Raji (cell line): Measurements from ENCODE around the gene TGFB1.

Experiments used
- POLR2A ChIP-seq: IDR thresholded peaks from 2 replicates; pipeline ENCODE4 v1.6.1; 2011; ENCODE audit warnings: low read depth, low read length, control low read depth; ENCODE audit not compliant: insufficient read depth

TGFB1 gene

DNA sequence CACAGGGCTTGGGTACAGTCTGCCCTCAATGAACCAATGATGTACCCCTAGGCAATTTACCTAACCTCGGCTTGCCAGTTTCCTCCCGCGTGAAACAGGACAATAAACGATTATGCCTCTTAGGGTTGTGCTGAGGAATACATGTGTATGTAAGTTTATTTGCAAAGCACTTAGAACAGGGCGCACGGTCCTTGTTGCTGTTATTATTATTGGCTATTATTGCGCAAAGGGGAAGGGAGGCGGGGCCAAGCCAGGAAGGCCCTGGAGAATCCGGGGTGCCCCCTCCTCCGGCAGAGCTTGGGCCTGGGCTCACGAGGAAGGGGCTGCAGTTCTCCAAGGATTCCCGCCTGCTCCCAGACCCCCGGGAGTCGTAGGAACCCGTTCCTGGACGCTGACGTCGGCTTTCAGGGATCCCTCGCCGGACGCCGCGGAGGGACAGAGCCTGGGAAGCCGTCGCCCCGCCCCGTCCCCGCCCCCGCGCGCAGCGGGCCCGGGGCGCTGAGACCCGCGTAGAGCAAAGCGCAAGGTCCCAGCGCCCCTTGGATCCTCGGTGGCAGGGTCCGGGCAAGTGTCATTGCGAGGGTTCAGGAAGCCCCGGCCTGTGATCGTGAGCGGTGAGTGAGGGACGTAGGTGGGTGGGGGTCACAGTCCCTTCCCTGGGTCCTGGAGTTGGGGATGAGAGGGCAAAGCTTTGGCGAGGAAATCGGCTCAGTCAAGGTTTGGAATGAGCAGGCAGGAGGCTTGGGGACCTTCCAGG, 22.7 kb upstream of the TGFB1 start, which contains the start of gene TMEM91:
TMEM91 (plus strand) TSS at position 293 of the 757 bp plus-strand sequence. CDS start 1,777 bp downstream, outside the sequence.
- no peak for TF ChIP-seq POLR2A

DNA sequence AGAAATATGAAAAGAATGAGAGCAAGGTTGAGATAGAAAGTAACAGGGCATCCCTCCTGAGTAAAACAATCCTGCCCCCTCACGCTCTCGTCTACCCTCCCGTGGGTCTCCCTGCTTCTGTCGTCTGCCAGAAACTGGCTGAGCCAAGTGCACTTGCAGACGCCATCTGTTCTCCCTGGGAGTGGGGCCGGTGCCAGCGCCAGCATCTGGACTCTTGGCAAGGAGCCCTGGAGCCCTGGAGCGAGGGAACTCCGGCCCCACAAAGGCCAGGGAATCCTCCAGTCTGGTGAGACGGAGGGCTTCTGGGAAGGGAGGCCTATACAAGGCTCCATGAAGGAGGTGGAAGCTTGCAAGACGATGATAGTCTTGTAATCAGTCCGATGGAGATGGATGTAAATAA, 20.3 kb upstream of the TGFB1 start:
- no peak for TF ChIP-seq POLR2A

DNA sequence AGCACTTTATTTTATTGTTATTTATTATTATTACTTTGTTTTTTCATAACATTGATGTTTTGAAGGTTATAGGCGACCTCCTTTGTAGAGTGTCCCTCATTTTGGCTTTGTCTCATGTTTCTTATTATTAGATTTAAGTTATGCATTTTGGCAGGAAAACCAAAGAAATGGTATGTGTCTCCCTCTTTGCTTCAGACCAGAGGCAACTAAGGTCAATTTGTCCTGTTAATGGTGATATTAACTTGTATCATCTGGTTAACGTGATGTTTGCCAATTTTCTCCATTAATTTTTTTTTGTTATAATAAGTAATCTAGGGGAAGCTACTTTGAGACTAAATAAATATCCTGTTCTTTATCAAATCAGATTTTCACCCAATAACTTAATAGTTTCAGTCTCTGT, 18.8 kb upstream of the TGFB1 start:
- no peak for TF ChIP-seq POLR2A

DNA sequence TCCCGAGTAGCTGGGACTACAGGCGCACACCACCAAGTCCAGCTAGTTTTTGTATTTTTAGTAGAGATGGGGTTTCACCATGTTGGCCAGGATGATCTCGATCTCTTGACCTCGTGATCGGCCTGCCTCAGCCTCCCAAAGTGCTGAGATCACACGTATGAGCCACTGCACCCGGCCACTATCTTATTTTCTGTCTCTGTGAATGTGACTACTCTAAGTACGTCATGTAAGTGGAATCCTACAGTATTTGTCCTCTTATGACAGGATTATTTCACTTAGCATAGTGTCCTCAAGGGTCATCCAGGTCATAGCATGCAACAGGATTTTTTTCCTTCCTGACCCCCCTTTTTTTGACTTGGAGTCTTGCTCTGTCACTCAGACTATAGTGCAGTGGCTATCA, 17.8 kb upstream of the TGFB1 start:
- no peak for TF ChIP-seq POLR2A

DNA sequence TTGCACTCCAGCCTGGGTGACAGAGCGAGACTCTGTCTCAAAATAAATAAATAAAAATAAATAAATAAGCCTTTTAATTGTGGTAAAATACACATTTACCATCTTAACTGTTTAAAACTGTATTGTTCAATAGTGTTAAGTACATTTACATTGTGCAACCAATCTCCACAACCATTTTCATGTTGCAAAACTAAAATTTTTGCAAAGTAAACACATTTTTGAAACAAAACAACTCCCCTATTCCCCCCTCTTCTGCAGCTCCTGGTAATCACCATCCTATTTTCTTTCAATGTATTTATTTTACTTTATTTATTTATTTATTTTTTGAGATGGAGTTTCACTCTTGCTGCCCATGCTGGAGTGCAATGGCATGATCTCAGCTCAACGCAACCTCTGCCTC, 16.0 kb upstream of the TGFB1 start:
- TF ChIP-seq POLR2A, result no peak

DNA sequence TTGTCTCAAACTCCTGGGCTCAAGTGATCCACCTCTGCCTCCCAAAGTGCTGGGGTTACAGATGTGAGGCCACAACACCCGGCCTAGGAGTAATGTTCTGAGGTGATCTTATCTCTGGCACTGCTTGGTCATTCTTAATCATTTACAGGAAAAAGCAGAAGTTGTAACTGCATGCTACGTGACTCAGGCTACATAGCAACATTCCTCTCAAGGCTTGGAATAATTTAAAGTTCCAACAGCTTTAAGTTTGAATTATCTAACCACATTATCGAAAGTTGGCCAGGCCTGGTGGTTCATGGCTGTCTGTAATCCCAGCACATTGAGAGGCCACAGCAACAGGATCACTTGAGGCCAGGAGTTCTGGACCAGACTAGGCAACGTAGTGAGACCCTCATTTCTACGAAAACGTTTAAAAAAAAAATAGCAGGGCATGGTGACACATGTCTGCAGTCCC, 14.2 kb upstream of the TGFB1 start:
- no peak for TF ChIP-seq POLR2A

DNA sequence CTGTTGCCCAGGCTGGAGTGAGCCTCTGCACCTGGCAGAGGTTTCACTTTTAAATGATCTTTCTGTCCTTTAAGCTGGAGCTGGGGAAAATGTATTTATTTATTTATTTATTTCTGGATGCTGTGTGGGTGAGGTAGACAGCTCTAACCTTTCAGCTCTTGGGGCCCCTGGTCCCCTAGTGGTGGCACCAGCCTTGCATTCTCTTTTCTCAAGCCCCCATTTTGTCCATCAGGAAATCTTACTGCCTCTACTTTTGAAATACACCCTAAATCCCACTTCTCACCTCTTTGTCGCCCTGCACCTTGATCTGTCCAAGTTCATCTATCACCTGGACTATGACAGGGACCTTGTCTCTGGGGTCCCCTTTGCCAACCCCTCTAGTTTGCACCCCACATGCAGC, 12.4 kb upstream of the TGFB1 start:
- TF ChIP-seq POLR2A, result no peak

DNA sequence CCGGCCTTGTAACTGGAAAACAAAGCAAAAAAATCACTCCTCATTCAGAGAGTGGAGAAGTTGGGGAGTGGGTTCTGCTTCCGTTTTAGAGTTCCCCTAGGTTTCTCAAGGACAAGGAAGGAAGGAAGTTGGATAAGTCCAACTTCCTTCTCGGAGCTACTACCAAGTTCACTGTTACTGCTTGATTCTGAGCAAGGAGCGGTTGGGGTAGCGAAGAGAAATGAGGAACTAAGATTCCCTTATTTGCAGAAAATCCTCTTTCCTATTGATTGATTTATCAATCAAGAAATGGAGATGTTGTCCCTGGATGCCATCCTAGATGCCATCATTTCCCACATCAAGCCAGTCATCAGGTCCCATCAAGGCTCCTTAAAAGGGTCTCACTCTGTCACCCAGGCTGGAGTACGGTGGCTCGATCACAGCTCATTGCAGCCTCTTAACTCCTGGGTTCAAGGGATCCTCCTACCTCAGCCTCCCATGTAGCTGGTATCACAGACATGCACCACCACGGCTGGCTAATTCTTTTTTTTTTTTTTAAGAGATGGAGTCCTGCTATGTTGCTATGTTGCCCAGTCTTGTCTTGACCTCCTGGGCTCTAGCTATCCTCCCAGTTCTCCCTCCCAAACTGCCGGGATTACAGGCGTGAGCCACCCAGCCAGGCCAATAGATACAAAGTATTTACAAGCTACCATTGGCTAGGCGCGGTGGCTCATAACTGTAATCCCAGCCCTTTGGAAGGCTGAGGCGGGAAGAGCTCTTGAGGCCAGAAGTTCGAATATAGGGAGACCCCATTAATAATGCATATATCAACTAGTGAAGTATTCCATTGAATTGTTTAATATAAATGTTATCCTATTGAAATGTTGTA, 11.0 kb upstream of the TGFB1 start:
- TF ChIP-seq POLR2A, result no peak

DNA sequence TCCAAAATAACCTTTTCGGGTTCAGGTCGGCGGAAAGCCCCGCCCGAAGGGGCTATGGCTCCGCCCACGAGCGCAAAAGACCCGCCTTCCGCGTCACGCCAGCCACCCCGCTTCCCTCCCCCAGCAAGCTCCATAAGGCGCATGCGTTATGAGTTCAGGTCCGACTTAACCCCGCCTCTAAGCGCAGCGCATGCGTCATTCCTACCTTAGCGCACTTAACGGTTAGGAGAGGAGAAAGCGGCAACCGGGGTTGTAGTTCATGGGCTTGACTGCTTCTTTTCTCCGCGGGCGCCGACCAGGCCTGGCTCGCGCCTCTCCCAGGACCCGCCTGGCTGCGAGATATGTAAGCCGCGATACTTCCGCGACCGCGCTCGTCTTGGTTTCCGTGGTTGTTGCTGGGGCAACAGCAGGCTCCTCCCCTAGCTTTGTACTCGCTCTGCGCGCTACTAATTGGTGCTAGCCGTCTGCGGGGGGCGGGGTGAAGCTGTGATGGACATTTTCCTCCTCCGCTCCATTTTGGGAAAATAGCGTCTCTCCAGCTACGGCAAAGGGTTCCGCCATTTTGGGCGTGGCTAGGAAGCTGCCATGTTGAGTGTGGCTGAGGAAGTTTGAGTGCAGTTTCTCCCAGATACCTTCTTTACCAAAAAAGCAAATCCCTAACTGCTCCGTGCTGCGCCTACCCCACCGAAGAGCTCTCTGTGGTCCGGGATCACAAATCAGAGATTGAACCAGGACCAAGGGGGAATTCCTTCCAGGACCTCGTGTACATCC, 10.2 kb upstream of the TGFB1 start, which contains the start of gene B9D2:
B9D2 (minus strand) TSS at position 397 of the 771 bp plus-strand sequence. CDS start 630 bp downstream, outside the sequence.
- TF ChIP-seq POLR2A, result peak; percentile 82

DNA sequence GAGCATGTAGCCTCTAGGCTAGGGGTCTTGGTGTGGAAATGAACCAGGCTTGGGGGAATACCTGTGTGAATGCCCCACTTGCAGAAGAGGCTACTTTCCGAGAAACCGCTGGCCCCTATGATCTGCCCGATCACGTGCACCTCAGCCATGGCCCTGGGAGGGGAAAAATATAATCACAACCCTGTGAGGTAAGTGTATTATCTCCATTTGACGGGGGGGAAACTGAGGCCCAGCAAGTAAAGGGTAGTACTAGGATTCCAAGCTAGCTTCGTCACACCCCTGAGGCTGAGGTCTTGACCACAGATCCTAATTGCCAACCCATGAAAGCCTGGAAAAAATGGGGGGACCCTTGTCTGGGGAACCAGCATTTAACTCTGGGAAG, 9.6 kb upstream of the TGFB1 start:
- TF ChIP-seq POLR2A, result no peak

DNA sequence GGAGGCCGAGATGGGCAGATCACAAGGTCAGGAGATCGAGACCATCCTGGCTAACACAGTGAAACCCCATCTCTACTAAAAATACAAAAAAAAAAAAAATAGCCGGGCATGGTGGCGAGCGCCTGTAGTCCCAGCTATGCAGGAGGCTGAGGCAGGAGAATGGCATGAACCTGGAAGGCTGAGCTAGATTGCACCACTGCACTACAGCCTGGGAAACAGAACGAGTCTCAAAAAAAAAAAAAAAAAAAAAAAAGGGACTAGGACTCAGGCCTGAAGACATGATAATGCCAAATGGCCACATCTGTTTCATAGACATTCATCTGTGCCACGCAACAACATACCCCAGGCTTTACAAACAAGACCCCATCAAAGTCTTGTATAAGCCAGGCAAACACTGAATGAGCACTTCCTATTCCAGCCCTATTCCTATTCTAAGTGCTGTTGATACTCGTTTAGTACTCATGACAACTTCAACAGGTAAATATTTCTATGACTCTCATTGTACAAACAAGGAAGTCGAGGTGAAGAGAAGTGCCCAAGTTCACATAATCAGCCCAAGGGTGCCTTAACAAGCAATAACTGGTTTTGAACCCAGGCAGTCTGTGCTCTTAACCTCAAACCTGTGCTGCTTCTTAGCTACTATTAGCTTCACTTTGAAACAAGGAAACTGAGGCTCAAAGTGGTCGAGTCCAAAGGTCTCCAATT, 8.6 kb upstream of the TGFB1 start:
- no peak for TF ChIP-seq POLR2A

DNA sequence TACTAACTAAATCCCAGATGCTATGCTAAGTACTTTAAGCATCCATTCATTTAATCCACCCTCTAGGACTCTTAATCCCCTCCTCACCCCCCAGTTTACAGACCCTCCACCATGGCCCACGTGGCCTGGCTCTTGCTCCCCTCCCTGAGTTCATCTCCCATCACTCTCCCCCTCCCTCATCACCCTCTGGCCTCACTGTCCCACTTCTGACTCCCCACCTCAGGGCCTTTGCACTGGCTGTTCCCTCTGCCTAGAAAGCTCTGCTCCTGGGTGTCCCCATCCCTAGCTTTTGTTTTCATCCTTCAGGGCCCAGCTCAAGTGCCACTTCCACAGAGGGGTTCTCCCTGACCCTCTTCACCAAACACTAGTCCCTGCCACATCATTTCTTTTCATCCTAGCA, 6.0 kb upstream of the TGFB1 start:
- no peak for TF ChIP-seq POLR2A

DNA sequence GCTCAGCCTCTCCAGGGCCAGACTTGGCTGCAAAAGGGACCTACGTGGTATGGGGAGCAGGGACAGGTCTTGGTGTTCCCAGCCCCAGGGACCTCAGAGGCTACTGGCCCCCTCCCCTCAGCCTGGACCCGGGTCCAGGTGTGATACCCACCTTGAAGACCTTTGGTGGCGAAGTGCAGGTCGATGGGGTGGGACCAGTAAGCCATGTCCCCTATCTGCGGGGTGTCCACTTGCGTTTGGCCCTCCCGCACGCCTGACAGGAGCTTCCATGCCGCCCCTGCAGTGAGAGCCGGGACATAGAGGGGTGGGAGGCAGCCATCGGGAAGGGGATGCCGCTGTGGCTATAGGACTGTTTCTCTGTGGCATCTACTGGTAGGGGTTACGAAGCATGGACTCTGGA, 4.0 kb upstream of the TGFB1 start:
- no peak; the same call in 1 of the 2 replicates for TF ChIP-seq POLR2A

DNA sequence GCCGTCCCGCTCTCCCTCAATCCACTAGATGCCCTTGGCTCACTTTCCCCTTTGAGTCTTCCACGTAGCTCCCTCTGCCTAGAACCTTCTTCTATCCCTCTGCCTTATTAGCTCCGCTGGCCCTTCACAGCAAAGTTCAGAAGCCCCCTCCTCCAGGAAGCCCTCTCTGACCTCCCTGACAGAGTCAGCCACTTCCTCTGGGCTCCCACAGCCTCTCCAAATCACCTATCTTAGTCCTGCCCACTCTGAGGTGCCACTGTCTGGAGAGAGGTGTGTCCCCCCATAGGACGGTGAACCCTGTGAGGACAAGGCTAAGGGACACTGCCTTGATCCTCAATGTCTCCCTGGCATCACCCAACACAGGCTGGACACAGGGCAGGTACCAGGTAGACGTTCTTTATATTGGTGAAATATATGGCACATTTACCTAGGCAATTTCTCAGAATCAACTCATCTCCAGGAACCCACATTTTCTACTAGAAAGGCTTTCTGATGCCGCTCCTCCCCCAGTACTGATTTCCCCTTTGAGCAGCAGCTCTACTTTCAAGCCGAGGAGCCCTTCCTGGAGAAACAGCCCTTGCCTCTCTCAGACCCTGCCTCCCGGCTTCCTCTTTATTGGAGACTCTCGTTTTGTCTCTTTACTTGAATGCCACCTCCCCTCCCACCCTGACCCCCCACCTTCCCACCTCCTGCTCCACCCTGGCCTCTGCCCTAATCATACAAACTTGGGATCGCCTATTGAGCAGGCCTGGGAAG, 3.4 kb upstream of the TGFB1 start:
- no peak; the same call in 1 of the 2 replicates for TF ChIP-seq POLR2A
